NCI-H524 (cell line): Measurements from ENCODE around the gene FAM131C.
"Not testable (repeated sequence)": the region's sequence is repeated elsewhere in the genome, so short reads cannot be mapped to it uniquely, and the experiment has no call there.

ENCODE experiments used
- DNase-seq, 2 experiments: peaks; one replicate each; lab custom pipeline; 2025; lab: John Stamatoyannopoulos, UW

FAM131C gene

DNA sequence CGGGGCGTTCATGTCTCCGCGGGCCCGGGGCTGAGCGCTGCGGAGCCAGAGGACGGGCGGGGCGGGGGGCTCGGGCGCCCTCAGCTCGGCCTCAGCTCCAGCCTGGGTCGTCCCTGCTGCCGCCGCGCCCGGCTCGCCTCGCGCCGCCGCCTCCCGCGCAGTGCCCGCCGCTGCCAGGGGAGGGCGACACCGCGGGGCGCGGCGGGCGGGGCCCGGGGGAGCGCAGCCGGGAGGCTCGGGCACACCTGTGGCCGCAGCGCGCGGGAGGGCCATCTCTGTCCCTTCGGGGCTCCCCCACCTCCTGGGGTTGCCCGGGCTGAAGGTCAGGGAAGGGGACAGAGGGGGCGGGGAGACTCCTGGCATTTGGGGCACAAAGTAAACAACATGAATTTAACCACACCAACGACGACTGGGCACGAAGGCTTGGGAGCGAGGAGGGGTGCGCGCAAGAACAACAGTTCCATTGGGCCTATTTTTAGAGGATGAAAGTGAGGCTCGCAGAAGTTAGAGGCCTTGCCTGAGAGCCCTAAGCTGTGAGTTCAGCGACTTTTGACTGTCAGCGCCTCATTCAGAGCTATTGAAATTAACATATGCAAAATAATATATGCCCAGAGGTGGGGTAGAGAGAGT lies at the start of gene FAM131C:
Gene FAM131C, minus strand, starts transcription at position 162 of the 630 bp plus-strand sequence. CDS start 209 bp downstream, outside the sequence.
- peak in 1 of 2 experiments; percentile 29 for DNase-seq

DNA sequence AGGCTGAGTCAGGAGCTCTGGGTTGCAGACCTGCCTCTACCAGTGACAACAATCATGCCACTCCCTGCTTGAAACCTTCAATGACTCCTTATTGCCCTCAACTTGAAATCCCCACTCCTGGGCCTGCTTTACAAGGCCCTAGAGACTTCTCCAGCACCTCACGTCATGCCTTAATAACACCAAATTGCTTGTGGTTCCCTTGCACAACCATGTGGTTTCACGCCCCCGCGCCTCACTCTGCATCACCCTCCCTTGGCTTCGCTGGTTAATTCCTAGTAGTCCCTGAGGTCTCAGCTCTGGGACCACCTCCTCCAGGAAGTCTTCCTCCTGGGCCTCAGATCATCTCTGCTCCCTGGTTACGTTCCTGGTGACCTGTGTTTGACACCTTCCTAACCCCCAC lies 49.5 kb upstream of the FAM131C start:
- DNase-seq, result no peak

GRCh38 chr1:16122350-16122881 lies 49.0 kb upstream of the FAM131C start:
- DNase-seq, result no peak

GRCh38 chr1:16120940-16121410 lies 47.5 kb upstream of the FAM131C start:
- no peak for DNase-seq

DNA sequence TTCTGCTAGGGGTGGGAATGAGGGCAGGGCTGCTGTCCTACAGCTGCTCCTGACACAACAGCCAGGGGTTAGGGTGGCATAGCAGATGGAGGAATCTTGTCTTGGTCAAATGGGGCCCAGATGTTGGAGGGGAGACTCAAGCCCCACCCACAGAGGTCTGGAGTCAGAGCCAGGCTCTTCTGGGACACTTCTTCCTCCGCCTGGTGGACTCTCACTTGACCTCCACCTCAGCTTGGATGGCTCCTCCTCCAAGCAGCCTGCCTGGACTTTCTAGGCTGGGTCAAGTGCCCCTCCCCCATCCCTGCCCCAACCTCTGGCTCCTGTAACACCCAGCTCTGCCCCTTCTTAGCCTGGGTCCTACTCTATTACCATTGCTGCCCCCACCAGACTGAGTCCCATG lies 47.0 kb upstream of the FAM131C start:
- DNase-seq, result no peak

GRCh38 chr1:16119926-16120325 lies 46.5 kb upstream of the FAM131C start:
- no peak for DNase-seq

GRCh38 chr1:16119504-16119903 lies 46.1 kb upstream of the FAM131C start:
- DNase-seq, result no peak

DNA sequence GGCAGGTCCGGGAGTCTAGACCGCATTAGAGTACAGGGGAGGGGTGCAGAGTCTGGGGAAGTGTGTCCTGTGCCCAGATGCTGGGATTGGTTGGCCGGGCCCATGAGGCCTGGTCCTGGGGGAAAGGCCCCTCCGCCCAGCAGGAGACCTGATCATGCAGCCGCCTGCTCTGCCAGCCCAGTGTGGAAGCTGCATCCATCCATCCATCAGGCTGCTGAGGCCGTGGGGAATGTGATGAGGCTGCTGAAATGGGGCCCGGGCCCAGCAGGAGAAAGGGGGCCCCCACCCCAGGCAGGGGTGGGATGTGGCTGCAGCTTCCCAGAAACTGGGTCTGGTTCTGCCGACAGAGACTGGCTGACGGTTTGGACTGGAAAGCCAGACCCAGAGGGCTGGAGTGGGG lies 45.3 kb upstream of the FAM131C start:
- DNase-seq, result no peak

DNA sequence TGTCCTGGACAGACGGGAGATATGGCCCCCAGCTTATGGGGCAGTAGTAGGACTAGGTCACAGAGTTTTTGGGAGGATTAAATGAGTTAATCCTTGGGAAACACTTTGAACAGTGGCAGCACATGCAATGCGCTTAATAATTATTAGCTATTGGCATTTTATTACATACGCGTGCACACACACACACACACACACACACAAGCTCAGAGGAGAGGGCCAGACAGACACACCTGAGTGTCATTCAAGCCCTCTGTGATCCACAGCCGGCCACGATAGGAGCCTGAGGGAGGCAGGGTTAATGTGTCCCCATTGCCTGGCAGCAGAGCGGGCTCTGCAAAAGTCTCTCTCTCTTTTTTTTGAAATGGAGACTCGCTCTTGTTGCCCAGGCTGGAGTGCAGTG lies 44.5 kb upstream of the FAM131C start:
- no peak for DNase-seq

DNA sequence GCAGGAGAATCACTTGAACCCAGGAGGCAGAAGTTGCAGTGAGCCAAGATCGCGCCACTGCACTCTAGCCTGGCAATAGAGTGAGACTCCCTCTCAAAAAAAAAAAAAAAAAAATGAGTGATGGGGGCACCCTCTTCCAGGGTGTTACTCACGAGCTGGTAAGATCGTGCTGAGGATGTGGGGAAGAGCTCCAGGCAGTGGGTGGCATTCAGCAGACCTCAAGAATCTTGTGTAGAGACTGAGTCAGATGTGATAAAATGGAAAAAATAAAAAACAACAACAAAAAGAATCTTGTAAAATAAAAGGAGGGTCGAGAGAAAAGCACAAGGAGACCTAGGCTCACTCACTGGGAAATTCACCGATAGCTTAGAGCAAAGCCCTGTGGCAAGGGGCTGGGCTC lies 43.9 kb upstream of the FAM131C start:
- DNase-seq, result no peak

- no peak for DNase-seq
Measured at GRCh38 chr1:16116625-16117024, 43.2 kb upstream of the FAM131C start.

GRCh38 chr1:16116002-16116401 lies 42.6 kb upstream of the FAM131C start:
- peak in 1 of 2 experiments; percentile 2 for DNase-seq

DNA sequence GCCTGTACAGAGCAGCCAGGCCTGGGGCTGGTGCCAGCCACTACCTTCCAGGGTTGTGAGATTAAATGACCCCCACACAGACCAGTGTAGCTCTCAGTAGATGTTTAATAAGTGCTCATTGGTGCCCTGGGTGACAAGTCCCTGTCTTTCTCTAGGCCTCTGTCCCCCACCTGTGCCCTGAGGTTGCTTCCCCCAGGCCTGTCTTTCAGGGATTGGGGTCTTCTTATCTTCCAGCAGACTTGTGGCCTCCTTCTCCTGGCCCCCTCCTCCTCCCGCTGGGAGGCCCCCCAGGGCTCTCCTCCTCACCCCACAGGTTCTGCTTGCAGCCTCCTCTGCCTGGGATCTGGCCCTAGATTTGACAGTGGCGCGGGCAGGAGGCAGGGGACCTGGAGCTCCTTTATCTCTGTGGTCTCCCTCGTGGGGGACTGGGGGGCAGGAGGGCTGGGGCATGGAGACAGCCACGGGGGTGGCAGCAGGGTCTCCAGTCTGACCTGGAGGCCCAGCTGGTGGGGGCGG lies 42.1 kb upstream of the FAM131C start:
- DNase-seq, result no peak

- no peak for DNase-seq
Measured at GRCh38 chr1:16114527-16115467, 41.3 kb upstream of the FAM131C start.

DNA sequence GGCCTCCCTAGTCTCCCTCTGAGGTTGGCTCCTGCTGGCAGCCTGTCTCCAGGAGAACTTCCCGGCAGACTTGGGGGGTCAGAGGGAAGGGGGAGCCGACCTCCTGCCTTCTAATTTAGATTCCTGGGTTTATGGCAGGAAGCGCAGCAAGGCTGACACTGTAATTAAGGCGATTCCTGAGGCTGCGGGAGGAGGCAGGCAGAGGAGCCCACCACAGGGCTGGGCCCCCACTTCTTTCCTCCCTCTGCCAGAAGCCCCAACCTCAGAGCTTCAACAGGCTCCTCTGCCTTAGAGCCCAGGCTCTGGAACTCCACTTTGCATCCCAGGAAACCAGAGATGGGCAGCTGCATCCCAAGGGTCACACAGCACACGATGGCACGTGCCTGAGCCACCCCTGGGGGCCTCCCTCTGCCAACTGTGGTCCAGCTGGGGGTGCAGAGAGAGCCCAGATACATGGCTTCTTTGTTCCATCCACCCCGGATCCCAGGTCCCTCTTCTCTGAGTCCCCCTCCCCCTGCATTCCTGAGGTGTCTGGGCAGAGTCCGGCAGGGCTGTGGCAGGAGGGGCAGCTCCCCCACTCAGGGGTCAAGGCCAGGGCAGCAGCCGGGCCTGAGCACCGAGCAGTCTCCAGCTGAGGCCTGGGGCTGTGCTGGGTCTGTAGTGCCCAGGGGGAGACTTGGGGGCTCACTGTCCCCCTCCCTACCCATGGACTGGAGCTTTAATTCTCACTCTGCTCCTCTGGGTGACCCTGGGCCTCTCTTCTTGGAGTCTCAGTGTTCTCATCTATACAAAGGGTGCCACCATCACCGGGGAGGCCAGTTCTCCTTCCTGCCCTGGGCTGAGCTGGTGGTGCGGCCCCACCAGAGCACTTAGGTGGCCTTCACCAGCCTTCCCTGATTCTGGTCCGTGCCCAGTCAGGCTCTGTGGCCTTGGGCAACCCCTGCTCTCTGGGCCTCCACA lies 39.4 kb upstream of the FAM131C start:
- DNase-seq, result no peak

- DNase-seq, result no peak
Measured at GRCh38 chr1:16111771-16112595, 38.5 kb upstream of the FAM131C start.

DNA sequence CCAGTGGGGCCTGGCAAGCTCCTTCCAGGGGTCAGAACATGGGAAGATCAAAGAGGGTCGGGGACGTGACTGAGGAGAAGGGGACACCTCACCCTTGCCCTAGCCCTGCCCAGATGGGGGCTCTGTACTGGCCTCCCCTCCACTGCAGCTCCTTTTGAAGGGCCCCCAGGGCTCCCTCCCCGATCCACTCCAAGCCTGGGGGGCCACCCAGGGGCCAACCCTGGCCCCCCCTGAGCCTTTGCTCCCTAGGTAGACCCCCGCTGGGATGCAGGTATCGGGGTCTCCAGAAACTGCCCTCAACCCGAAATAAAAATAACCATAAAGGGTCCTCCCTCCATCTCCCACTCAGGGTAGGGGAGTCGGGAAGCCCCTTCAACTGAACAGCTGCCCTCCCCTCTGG lies 37.4 kb upstream of the FAM131C start:
- no peak for DNase-seq

DNA sequence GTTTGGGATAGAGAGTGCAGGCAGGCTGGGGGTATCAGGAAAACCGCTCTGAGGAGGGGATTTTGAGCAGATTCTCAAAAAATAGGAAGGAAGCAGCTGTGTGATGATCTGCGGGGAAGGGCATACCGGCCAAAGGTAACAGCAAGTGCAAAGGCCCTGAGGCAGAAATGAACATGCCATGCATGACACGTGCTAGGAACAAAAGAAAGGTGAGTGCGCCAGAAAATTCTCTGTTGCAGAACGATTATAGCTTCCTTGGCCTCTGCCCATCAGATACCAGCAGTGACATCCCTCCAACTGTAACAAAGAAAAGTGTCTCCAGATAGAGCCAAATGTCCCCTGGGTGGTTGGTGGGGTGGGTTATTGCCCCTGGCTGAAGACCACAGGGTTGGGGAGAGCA lies 37.0 kb upstream of the FAM131C start:
- DNase-seq, result no peak

- DNase-seq, result no peak
Measured at GRCh38 chr1:16109571-16109970, 36.1 kb upstream of the FAM131C start.

DNA sequence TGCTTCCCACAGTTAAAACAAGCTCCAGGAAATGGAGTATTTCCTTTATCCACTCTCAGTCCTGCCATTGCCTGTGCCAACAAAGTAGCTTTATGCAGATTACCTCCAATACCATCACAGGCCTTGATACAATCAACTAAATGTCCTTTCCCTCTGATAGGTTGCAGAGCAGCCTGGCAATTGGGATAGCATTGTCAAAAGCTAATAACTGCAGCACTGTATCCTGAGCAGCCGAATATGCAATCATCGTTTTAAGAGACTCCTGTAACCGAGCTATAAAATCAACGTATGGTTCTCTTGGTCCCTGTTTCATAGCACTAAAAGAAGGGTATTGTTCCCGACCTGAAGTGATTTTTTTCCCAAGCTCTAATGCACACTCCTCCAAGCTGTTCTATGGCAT lies 33.6 kb upstream of the FAM131C start:
- not testable (repeated sequence) for DNase-seq

- no peak for DNase-seq
Measured at GRCh38 chr1:16101623-16102022, 28.2 kb upstream of the FAM131C start.
